GM12801 (cell line): ENCODE results near the gene CTNND2.

ENCODE experiments used
- CTCF ChIP-seq: IDR thresholded peaks from one replicate; pipeline ENCODE4 v1.5.1; 2011; ENCODE audit warnings: control low read depth; ENCODE audit not compliant: insufficient read length; ENCODE audit errors: extremely low read depth

CTNND2 gene

GRCh38 chr5:11564706-11565105, 339.5 kb downstream of the CTNND2 start:
- no peak for TF ChIP-seq CTCF

- no peak for TF ChIP-seq CTCF
These were observed 340.4 kb downstream of the CTNND2 start for GRCh38 chr5:11563822-11564221.

GRCh38 chr5:11560915-11561697, 343.1 kb downstream of the CTNND2 start:
- TF ChIP-seq CTCF, result no peak

GRCh38 chr5:11557063-11557462, 347.2 kb downstream of the CTNND2 start:
- TF ChIP-seq CTCF, result no peak

GRCh38 chr5:11555171-11555570, 349.1 kb downstream of the CTNND2 start:
- TF ChIP-seq CTCF, result no peak

GRCh38 chr5:11547730-11548129, 356.5 kb downstream of the CTNND2 start:
- no peak for TF ChIP-seq CTCF

- TF ChIP-seq CTCF, result no peak
These were observed 357.1 kb downstream of the CTNND2 start for GRCh38 chr5:11547140-11547539.
